Activated naive CD4-positive, alpha-beta T cell treated with anti-CD3 and anti-CD28 coated beads, Interleukin-2, amount 50 U/mL, for 24 hours (primary cell): Measurements from ENCODE around the gene RALB.

Source experiments
- H3K27ac Mint-ChIP-seq: one replicate; pipeline ENCODE4 v1.8.0; 2021; ENCODE audit warnings: mild to moderate bottlenecking, mixed read lengths
- H3K27me3 Mint-ChIP-seq: one replicate; pipeline ENCODE4 v1.8.0; 2021; ENCODE audit warnings: mixed read lengths
- H3K36me3 Mint-ChIP-seq: one replicate; pipeline ENCODE4 v1.8.0; 2021; ENCODE audit warnings: mixed read lengths
- H3K4me1 Mint-ChIP-seq: one replicate; pipeline ENCODE4 v1.8.0; 2021; ENCODE audit warnings: mixed read lengths
- H3K4me3 Mint-ChIP-seq: one replicate; pipeline ENCODE4 v1.8.0; 2021; ENCODE audit warnings: mild to moderate bottlenecking, mixed read lengths
- H3K9me3 Mint-ChIP-seq: one replicate; pipeline ENCODE4 v1.8.0; 2021; ENCODE audit warnings: mixed read lengths

Gene RALB

GRCh38 chr2:120262150-120262549 lies 9.5 kb downstream of the RALB start:
- peaks cover 22% of the 10 kb centered on the region for H3K4me1 Mint-ChIP-seq
- H3K27me3 Mint-ChIP-seq = no peaks in the 10 kb centered on the region
- H3K4me3 Mint-ChIP-seq = no peak overlapping the region
- no peak overlapping the region for H3K27ac Mint-ChIP-seq
- H3K9me3 Mint-ChIP-seq = no peaks in the 10 kb centered on the region
- H3K36me3 Mint-ChIP-seq = peaks cover 7% of the 10 kb centered on the region

GRCh38 chr2:120262761-120263428 lies 10.2 kb downstream of the RALB start:
- peaks cover 7% of the 10 kb centered on the region for H3K36me3 Mint-ChIP-seq
- no peaks in the 10 kb centered on the region for H3K9me3 Mint-ChIP-seq
- H3K27ac Mint-ChIP-seq = no peak overlapping the region
- peaks cover 18% of the 10 kb centered on the region for H3K4me1 Mint-ChIP-seq
- no peak overlapping the region for H3K4me3 Mint-ChIP-seq
- H3K27me3 Mint-ChIP-seq = no peaks in the 10 kb centered on the region

- H3K9me3 Mint-ChIP-seq = no peaks in the 10 kb centered on the region
- H3K27me3 Mint-ChIP-seq = no peaks in the 10 kb centered on the region
- H3K4me1 Mint-ChIP-seq = peaks cover 23% of the 10 kb centered on the region
- no peak overlapping the region for H3K4me3 Mint-ChIP-seq
- peaks cover 11% of the 10 kb centered on the region for H3K36me3 Mint-ChIP-seq
- no peak overlapping the region for H3K27ac Mint-ChIP-seq
Observed at GRCh38 chr2:120265006-120265405, 12.4 kb downstream of the RALB start.

DNA sequence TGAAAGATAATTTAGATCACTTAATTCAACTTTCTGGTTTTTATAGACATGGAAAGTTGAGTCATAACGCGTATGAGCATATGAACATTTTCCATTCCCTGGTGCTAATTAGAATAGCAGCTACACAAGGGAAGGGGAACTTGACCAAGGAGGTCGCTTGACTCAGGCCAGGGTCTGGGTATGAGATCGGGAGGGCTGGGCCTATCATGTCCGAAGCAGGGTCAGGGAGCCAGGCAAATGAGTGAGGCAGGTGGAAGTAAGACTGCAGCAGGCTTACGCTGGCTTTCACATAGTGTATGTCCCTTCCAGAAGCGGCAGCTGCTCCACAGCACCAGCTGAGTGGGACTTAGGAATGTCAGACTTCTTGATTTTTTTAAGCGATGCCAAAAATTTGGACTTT lies 14.7 kb downstream of the RALB start:
- H3K27me3 Mint-ChIP-seq = no peaks in the 10 kb centered on the region
- no peak overlapping the region for H3K4me3 Mint-ChIP-seq
- peaks cover 6% of the 10 kb centered on the region for H3K36me3 Mint-ChIP-seq
- peaks cover 27% of the 10 kb centered on the region for H3K4me1 Mint-ChIP-seq
- no peak overlapping the region for H3K27ac Mint-ChIP-seq
- H3K9me3 Mint-ChIP-seq = no peaks in the 10 kb centered on the region

GRCh38 chr2:120269076-120269744 lies 16.6 kb downstream of the RALB start:
- H3K4me1 Mint-ChIP-seq = peaks cover 31% of the 10 kb centered on the region
- no peaks in the 10 kb centered on the region for H3K27me3 Mint-ChIP-seq
- no peak overlapping the region for H3K4me3 Mint-ChIP-seq
- no peaks in the 10 kb centered on the region for H3K9me3 Mint-ChIP-seq
- H3K27ac Mint-ChIP-seq = no peak overlapping the region
- peaks cover 7% of the 10 kb centered on the region for H3K36me3 Mint-ChIP-seq

DNA sequence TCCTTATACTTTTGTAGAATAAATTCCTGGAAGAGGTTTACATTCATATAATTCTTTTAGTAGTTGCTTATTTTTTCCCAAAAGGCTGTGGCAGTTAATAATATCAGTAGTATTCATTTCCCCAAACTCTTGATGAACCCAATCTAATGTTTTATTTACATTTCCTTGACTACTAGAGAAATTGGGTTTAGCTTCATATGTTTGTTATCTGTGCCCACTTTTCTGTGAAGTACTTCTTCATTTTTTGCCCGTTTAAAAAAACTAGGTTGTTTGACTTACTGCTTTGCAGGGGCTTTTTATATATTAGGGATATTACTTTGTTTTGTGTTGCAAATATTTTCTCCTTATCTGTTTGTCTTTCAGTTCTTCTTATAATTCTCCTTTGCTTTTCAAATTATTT lies 17.2 kb downstream of the RALB start:
- Mint-ChIP-seq H3K27ac (no peak overlapping the region), H3K36me3 (peaks cover 7% of the 10 kb centered on the region), H3K4me1 (peaks cover 29% of the 10 kb centered on the region), H3K9me3 (no peaks in the 10 kb centered on the region), H3K4me3 (no peak overlapping the region), H3K27me3 (no peaks in the 10 kb centered on the region)

DNA sequence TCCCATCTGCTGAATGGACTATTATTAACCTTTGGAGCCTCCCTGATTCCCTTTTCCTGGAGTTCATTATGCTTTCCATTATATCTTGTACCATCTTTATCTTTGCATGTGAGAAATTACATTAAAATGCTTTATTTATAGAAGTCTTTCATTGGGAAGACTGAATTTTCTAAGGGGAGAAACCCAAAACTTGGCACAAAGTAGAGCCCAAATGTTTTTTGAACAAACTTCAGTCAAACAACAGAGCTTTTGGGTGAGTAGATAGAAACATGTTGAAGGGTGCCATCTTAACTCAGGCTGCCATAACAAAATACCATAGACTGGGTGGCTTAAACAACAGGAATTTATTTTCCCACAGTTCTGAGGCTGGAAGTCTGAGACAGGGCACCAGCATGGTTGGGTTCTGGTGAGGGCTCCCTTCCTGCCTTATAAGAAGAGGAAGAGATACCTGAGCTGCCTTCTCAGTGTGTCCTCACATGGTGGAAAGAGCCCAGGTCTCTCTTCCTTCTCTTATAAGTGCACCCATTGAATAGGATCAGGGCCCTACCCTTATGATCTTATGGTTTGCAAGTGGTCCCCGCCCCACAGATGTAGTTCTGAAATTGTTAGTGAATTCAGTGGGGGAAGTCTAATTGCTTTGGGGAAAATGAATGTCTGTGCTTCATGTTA lies 19.2 kb downstream of the RALB start:
- peaks cover 7% of the 10 kb centered on the region for H3K36me3 Mint-ChIP-seq
- no peaks in the 10 kb centered on the region for H3K27me3 Mint-ChIP-seq
- H3K4me1 Mint-ChIP-seq = peaks cover 24% of the 10 kb centered on the region
- no peaks in the 10 kb centered on the region for H3K9me3 Mint-ChIP-seq
- no peak overlapping the region for H3K4me3 Mint-ChIP-seq
- H3K27ac Mint-ChIP-seq = no peak overlapping the region

- no peak overlapping the region for H3K4me3 Mint-ChIP-seq
- H3K27ac Mint-ChIP-seq = no peak overlapping the region
- no peaks in the 10 kb centered on the region for H3K9me3 Mint-ChIP-seq
- H3K36me3 Mint-ChIP-seq = peaks cover 7% of the 10 kb centered on the region
- peaks cover 18% of the 10 kb centered on the region for H3K4me1 Mint-ChIP-seq
- no peaks in the 10 kb centered on the region for H3K27me3 Mint-ChIP-seq
Observed at GRCh38 chr2:120272763-120273481, 20.3 kb downstream of the RALB start.

DNA sequence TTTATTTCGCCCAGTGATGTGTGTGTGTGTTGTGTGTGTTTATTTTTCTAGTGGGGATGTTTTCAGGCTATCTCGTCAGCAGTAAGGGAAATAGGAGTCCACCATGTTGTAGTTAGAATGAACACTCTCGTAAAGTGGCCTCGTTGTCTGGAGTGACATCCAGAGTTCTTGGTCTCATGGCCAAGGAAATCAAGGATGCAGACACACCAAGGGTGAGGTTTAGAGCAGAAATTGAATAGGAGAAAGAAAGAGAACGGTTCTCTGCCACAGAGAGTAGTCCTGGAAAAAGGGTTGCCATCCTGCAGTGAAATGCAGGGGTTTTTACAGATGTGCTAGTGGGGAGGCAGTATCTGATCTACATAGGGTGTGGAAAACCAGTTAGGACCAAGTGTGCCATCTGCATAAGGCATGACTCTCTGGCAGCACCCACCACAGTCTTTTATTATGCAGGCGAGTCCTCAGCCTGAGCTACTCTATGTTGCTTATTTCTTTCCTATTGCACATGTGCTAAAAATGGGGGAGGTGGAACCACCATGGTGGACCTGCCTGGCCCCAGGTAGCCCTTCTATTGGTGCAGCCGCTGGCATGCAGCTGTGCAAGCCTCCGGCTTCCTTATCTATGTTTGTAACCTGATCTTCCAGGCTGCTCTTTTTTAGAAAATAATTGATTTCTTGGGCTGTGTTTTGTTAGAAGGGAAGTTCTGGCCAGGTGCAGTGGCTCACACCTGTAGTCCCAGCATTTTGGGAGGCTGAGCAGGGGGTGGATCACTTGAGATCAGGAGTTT lies 23.2 kb downstream of the RALB start:
- H3K36me3 Mint-ChIP-seq = peaks cover 9% of the 10 kb centered on the region
- no peaks in the 10 kb centered on the region for H3K27me3 Mint-ChIP-seq
- H3K4me1 Mint-ChIP-seq = peaks cover 3% of the 10 kb centered on the region
- no peak overlapping the region for H3K4me3 Mint-ChIP-seq
- no peak overlapping the region for H3K27ac Mint-ChIP-seq
- no peaks in the 10 kb centered on the region for H3K9me3 Mint-ChIP-seq

- no peak overlapping the region for H3K27ac Mint-ChIP-seq
- no peak overlapping the region for H3K4me3 Mint-ChIP-seq
- H3K4me1 Mint-ChIP-seq = peaks cover under 1% of the 10 kb centered on the region
- H3K36me3 Mint-ChIP-seq = peaks cover 10% of the 10 kb centered on the region
- H3K9me3 Mint-ChIP-seq = no peaks in the 10 kb centered on the region
- H3K27me3 Mint-ChIP-seq = no peaks in the 10 kb centered on the region
Observed at GRCh38 chr2:120277505-120278205, 25.0 kb downstream of the RALB start.

DNA sequence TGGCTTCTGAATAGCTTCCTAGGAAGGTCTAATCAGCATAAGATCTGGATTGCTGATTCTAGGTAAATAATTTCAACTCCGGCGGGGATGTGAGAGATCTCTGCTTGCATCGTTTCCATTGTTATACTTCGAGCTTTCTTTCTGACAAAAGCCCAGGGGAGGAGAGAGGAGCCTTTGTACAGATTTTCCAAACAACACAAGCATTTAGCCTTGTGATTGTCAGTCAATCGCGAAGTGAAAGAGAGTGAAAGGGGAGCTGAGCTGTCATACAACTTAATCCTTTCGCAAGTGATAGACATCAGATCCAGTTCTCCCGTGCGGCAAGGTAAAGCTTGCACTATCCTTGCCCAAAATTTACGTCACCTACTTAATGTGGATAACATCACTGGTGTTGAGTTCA lies 26.2 kb downstream of the RALB start:
- H3K4me3 Mint-ChIP-seq = no peak overlapping the region
- H3K36me3 Mint-ChIP-seq = peaks cover 10% of the 10 kb centered on the region
- H3K27me3 Mint-ChIP-seq = no peaks in the 10 kb centered on the region
- H3K9me3 Mint-ChIP-seq = no peaks in the 10 kb centered on the region
- no peak overlapping the region for H3K27ac Mint-ChIP-seq
- no peaks in the 10 kb centered on the region for H3K4me1 Mint-ChIP-seq

- no peaks in the 10 kb centered on the region for H3K9me3 Mint-ChIP-seq
- H3K4me3 Mint-ChIP-seq = no peak overlapping the region
- peaks cover 11% of the 10 kb centered on the region for H3K36me3 Mint-ChIP-seq
- no peaks in the 10 kb centered on the region for H3K4me1 Mint-ChIP-seq
- H3K27me3 Mint-ChIP-seq = no peaks in the 10 kb centered on the region
- H3K27ac Mint-ChIP-seq = no peak overlapping the region
Observed at GRCh38 chr2:120279708-120280107, 27.1 kb downstream of the RALB start.

- Mint-ChIP-seq H3K36me3 (peaks cover 14% of the 10 kb centered on the region), H3K4me1 (peaks cover 20% of the 10 kb centered on the region), H3K9me3 (no peaks in the 10 kb centered on the region), H3K4me3 (no peak overlapping the region), H3K27ac (no peak overlapping the region), H3K27me3 (no peaks in the 10 kb centered on the region)
Observed at GRCh38 chr2:120283649-120284048, 31.0 kb downstream of the RALB start.

GRCh38 chr2:120285056-120285455 lies 32.4 kb downstream of the RALB start:
- H3K36me3 Mint-ChIP-seq = peaks cover 16% of the 10 kb centered on the region
- no peak overlapping the region for H3K4me3 Mint-ChIP-seq
- H3K27ac Mint-ChIP-seq = no peak overlapping the region
- no peaks in the 10 kb centered on the region for H3K27me3 Mint-ChIP-seq
- H3K4me1 Mint-ChIP-seq = peaks cover 20% of the 10 kb centered on the region
- no peaks in the 10 kb centered on the region for H3K9me3 Mint-ChIP-seq
